ENCODE data around the gene CCDC146. TPM values are rescaled to one million over a fixed set of nuclear protein-coding genes. Genes with fewer than 3 reads are reported as not detected.
"Not testable (repeated sequence)": the region's sequence is repeated elsewhere in the genome, so short reads cannot be mapped to it uniquely, and the experiment has no call there.

CCDC146 gene
- total RNA-seq, 1 experiment from 2014 or later: 0.72 TPM

- not testable (repeated sequence) for H4K5ac ChIP-seq (ENCODE audit: insufficient read length, low read depth, low read length)
These were observed 55.6 kb downstream of the CCDC146 start for GRCh38 chr7:77178024-77178423.

More at GRCh38 chr7:77178024-77178423, 55.6 kb downstream of the CCDC146 start:
- H4K8ac ChIP-seq (replicated peaks; ENCODE audit: insufficient read length, low read depth, low read length); H3K27ac ChIP-seq (ENCODE audit: insufficient read length, low read depth, low read length); H3K9me3 Mint-ChIP-seq; H3K9me3 ChIP-seq (ENCODE audit: control insufficient read depth, low read depth, low read length); H2AK5ac ChIP-seq (ENCODE audit: insufficient read length, low read length); H3K79me2 ChIP-seq (ENCODE audit: insufficient read depth, low read length); H3K18ac ChIP-seq (ENCODE audit: insufficient read length, low read depth, low read length); H3K4ac ChIP-seq (ENCODE audit: low read depth, low read length); H3K23ac ChIP-seq (ENCODE audit: insufficient read length, low read depth, low read length); H3K79me1 ChIP-seq (ENCODE audit: insufficient read depth, low read depth, low read length, poor library complexity, severe bottlenecking); H3K14ac ChIP-seq (ENCODE audit: insufficient read depth, low read length); H3K27me3 ChIP-seq (ENCODE audit: insufficient read depth, low read length); H2BK120ac ChIP-seq (ENCODE audit: low read depth, low read length, poor library complexity, severe bottlenecking); H2BK5ac ChIP-seq (ENCODE audit: insufficient read length, low read length); H3K4me1 Mint-ChIP-seq; H3K56ac ChIP-seq (ENCODE audit: insufficient read length, low read depth, low read length); H3K27me3 Mint-ChIP-seq (ENCODE audit: low read depth); H3K27ac Mint-ChIP-seq; H3T11ph ChIP-seq (ENCODE audit: low read length); DNase-seq; H3K4me3 Mint-ChIP-seq; H3K4me1 ChIP-seq (ENCODE audit: insufficient read depth, low read length); H3K9ac ChIP-seq (ENCODE audit: extremely low read depth, insufficient read length, low read length); H2AFZ ChIP-seq (ENCODE audit: low read length); H2BK20ac ChIP-seq (ENCODE audit: low read depth, low read length, poor library complexity, severe bottlenecking); H3K23me2 ChIP-seq (ENCODE audit: insufficient read length, low read depth, low read length, poor library complexity, severe bottlenecking); H3K4me2 ChIP-seq (ENCODE audit: insufficient read depth, insufficient read length, low read length); H2BK12ac ChIP-seq (ENCODE audit: insufficient read length, low read depth, low read length); H2BK15ac ChIP-seq (ENCODE audit: low read depth, low read length); H4K91ac ChIP-seq (ENCODE audit: insufficient read length, low read depth, low read length); H4K20me1 ChIP-seq (ENCODE audit: control insufficient read depth, insufficient read depth, insufficient read length); H3K36me3 Mint-ChIP-seq (ENCODE audit: insufficient read depth in 1 of 3, low read depth in 3 of 3): not testable (repeated sequence)

All from H9 (cell line).